Liver (tissue), 3 donors: ENCODE data around the gene HOXD4.

Experiments
- CTCF ChIP-seq: fragments of 150-350 bp; IDR thresholded peaks from 2 replicates; pipeline ENCODE4 v1.5.1; 2017; ENCODE audit warnings: improper control_type of control experiment, low read depth, low read length; ENCODE audit not compliant: missing input control
- GABPA ChIP-seq, 2 donors: IDR thresholded peaks in 1 of 2; conservative IDR thresholded peaks in 1 of 2; 2 replicates each; pipeline ENCODE4 v1.6.1; 2016; ENCODE audit warnings: antibody characterized with exemption in 2 of 2, mild to moderate bottlenecking in 1 of 2, moderate library complexity in 1 of 2
- JUND ChIP-seq, 2 donors: IDR thresholded peaks; 2 replicates each; pipeline ENCODE4 v1.6.1; 2016; ENCODE audit warnings: antibody characterized with exemption in 2 of 2
- YY1 ChIP-seq: IDR thresholded peaks from 2 replicates; pipeline ENCODE4 v1.6.1; 2016; ENCODE audit warnings: antibody characterized with exemption, mild to moderate bottlenecking
- donor health status: healthy.
- donor health status: healthy.

GRCh38 chr2:176155356-176156044 lies 4.2 kb downstream of the HOXD4 start:
- TF ChIP-seq CTCF (no peak), GABPA (IDR thresholded peaks at IDR 0.05 in 1 of 2, conservative IDR thresholded peaks at IDR 0.05 in 1 of 2) (no peak), YY1 (no peak), JUND (IDR thresholded peaks at IDR 0.05) (no peak)
